Hematopoietic multipotent progenitor cell (in vitro differentiated cells): ENCODE results near the gene SYCE3. TPM values are rescaled to one million over a fixed set of nuclear protein-coding genes. Genes with fewer than 3 reads are reported as not detected.
"Not testable (repeated sequence)": the region's sequence is repeated elsewhere in the genome, so short reads cannot be mapped to it uniquely, and the experiment has no call there.

Source experiments
- DNase-seq, 3 donors: peaks; one replicate each; pipeline ENCODE4 v3.0.0-alpha.2; 2011 to 2015; ENCODE audit warnings: low read depth in 2 of 3, low spot score in 2 of 3
- total RNA-seq: library from RNA; depleted of rRNA; stranded (reverse); fragments of >200 nt; gene quantifications from one replicate; pipeline ENCODE4 v1.2.3, GENCODE V29; 2012

Gene SYCE3, protein sequence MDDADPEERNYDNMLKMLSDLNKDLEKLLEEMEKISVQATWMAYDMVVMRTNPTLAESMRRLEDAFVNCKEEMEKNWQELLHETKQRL
- 0.54 TPM for total RNA-seq

DNA sequence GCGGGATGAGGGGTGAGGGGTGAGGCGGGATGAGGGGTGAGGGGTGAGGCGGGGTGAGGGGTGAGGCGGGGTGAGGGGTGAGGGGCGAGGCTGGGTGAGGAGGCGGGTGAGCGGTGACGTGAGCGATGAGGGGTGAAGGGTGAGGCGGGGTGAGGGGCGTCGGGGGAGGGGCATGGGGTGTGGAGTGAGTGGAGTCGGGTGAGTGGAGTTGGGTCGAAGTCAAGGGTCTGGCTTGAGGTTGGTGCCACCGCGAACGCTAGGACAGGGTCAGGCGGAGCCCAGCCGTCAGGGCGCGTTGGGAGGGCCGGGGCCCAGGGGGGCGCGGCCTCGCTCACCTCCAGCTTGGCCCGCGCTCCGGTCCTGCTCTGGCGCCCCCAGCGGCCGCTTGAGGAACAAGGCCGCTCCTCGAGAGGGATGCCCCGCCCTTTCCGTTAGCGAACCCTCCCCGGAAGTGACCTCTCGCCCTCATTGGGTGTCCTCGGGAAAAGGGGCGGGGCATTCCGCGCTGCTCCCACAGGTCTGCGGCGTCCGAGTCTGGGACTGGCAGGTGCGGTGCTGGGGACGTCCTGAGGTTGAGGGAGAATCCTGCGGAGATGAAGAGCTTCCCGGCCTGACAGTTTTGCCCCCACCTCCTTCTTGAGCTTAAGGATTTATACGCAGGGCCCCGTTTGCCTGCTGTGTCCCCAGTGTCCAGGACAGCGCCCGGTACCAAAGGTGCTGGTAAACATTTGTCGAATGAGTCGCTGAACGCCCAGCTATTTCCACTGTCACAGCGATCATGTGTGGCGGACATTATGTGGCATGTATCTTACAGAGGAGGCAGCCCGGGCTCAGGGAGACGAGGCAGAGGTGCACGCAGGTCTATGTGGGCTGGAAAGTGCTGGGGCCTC, at the start of gene SYCE3:
Gene SYCE3 (minus strand): TSS at position 397 of the 890 bp plus-strand sequence. CDS start 6,514 bp downstream, outside the sequence.
- DNase-seq, result peak; percentile 93 to 98 (median 94)

DNA sequence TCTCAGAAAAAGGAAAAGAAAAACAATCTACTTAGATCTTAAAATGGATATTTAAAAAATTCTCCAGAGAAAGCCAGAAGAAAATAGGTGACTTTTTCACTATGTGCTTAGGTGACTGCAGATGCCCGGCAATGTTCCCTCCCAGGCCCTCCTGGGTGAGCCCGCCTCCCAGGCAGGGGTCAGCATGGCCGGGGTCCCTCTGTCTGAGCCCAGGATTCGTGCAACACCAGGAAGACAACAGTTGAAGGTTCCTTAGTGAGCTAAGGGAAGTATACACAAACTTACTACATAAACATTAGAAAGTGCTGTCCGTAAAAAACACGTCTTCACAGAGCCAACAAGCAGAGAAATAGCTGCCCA, 49.4 kb upstream of the SYCE3 start:
- no peak for DNase-seq

DNA sequence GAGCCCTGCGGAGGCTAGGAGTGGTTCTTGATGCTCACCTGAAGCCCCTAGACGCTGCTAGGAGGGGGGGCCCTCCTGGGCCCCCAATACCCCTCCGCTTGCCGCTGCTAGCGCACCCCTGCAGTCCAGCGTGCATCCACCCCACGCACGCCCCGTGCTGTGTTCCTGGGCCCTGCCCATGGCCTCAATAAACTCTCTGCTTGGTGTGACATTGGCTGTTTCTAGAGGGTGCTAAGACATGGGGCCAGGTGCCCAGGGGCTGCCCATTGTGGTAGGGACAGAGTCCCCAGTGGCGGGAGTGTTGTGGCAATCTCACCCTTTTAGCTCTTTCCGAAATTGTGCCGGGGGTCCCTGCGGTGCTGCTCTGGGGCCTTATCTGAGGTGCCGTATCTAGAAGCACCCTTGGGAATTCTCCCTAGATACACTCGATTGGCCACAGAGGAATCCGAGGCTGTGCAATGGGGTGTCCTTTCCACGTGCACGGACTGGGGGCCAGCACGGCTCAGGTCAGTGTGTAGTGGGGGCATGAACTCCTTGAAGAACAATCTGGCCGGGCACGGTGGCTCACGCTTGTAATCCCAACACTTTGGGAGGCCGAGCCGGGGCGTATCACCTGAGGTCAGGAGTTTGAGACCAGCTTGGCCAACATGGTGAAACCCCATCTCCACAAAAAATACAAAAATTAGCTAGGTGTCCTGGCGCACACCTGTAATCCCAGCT, 48.8 kb upstream of the SYCE3 start:
- DNase-seq, result no peak

DNA sequence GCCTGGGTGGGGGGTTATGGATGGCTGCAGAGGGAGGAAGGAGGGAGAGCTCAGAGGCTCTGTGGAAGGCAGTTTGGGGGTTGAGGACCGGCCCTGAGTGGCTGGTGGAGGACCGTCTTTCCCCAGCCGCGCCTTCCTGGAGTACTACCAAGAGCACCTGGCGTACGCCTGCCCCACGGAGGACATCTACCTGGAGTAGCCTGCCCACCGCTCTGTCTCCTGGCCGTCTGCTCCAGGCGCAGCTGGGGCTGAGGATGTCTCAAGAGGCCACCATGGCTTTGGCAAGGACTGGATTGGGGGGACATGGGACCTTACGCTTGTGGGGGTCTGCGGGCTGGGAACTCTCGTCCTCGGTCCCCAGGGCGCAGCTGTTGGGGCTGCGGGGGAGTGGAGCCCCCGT, 47.9 kb upstream of the SYCE3 start:
- no peak for DNase-seq

DNA sequence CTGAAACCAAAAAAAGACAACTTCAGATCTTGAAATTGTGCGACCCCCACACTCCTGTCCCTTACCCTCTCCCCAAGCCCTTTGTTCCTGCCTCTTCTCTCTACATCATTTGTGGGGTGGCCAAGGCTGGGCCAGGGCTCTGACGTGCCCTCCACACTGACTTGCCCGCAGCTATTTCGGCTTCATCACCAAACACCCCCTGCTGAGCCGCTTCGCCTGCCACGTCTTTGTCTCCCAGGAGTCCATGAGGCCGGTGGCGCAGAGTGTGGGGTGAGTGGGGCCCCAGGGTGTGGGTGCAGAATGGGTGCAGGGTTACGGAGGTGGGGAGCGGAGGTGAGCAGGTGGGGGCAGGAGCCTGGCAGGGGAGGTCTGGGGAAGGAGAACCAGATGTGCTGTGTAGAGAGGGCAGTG, 47.3 kb upstream of the SYCE3 start:
- DNase-seq, result no peak

DNA sequence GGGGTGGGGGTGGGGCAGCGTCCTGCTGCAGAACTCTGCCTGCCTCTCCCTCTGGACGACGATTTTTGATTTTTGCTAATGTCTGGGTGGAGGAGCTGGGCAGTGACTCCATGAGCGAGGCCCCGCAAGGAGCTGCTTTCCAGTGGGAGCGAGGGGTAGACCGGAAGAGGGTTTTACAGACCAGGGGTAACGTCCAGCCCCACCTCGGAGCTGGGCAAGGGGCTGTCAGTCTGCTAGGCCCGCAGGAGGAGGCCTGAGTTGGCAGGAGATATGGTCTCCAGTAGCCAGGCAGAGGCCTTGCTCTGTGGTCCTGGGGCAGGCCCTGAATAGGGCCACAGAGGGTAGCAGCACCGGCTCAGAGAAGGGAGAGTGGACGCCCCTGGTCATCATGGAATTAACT, 46.9 kb upstream of the SYCE3 start:
- no peak for DNase-seq

DNA sequence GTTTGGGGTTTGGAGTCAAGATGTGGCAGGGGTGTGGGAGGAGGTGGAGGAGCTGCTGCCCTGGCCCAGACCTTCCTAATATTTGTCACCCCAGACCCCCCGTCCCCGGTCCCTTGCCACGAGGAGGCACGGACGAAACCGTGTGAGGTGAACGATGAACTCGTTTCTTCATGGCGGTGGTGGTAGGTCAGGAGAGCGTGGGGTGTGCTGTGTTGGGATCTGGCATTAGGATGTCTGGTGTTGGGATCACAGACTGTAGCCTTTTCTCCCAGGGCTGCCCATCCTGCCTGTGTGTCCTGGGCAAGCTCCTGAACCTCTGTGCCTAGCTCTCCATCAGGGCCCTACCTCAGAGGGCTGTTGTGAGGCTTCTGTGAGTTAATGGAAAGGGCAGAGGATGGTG, 46.3 kb upstream of the SYCE3 start:
- no peak for DNase-seq

DNA sequence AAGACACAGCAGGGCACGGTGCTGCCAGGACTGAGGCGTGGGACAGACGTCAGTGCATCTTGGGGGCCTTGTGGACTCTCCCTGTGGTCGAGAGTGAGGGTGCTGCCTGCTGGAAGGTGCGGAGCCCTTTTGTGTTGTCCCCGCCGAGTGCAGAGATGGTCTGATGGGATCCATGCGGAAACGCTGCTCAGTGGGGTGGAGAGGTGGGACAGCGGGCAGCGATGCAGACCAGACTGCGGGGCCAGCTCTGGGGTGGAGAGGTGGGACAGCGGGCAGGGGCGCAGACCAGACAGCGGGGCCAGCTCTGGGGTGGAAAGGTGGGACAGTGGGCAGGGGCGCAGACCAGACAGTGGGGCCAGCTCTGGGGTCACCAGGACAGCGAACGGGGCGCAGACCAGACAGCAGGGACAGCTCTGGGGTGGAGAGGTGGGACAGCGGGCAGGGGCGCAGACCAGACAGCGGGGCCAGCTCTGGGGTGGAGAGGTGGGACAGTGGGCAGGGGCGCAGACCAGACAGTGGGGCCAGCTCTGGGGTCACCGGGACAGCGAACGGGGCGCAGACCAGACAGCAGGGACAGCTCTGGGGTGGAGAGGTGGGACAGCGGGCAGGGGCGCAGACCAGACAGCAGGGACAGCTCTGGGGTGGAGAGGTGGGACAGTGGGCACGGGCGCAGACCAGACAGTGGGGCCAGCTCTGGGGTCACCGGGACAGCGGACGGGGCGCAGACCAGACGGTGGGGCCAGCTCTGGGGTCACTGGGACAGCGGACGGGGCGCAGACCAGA, 45.5 kb upstream of the SYCE3 start:
- not testable (repeated sequence) for DNase-seq

DNA sequence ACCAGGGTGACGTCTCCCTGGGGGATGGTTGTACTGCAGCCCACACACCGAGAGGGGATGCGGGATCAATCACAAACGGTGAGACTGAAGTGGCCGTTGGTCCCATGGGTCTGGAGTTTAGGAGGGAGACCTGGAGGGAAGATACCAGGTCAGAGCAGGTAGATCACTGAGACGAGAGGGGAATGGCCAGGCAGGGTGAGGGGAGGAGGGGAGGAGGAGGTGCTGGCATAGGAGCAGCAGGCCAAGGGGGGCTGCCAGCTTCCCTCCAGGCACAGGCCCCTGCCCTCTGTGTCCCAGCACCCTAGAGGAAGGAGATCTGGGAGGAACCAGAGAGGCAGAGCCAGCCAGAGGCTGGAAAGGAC, 44.9 kb upstream of the SYCE3 start:
- no peak for DNase-seq

DNA sequence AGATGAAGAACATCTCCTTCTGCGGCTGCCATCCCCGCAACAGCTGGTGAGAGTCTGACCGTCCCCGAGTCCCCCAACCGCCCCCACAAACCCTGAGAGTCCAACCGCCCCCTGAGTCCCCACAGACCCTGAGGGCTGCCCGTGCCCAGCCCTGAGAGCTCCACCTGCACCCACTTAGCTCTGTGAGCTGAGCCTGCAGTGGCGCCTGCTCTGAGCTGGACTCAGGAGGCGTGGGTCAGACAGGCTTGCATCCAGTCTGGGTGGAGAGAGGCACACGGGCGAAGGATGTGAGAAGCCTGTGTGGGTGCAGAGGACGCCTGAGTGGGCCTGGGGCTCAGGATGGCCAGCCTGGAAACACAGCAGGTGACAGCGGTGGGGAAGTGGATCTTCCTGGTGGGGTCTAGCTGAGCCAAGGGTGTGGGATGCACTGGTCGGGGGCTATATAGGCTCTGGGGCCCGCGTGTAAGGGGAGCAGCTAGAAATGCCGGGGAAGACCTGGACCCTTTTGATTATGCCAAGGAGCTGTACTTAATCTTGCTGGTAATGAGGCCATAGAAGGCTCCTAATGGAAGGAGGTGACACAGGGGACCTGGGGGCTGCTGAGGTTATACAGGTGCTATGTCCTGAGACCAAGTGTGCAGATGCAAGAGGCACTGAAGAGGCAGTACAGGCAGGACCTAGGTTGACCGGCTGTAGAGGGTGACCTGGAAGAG, 44.4 kb upstream of the SYCE3 start:
- DNase-seq, result no peak

DNA sequence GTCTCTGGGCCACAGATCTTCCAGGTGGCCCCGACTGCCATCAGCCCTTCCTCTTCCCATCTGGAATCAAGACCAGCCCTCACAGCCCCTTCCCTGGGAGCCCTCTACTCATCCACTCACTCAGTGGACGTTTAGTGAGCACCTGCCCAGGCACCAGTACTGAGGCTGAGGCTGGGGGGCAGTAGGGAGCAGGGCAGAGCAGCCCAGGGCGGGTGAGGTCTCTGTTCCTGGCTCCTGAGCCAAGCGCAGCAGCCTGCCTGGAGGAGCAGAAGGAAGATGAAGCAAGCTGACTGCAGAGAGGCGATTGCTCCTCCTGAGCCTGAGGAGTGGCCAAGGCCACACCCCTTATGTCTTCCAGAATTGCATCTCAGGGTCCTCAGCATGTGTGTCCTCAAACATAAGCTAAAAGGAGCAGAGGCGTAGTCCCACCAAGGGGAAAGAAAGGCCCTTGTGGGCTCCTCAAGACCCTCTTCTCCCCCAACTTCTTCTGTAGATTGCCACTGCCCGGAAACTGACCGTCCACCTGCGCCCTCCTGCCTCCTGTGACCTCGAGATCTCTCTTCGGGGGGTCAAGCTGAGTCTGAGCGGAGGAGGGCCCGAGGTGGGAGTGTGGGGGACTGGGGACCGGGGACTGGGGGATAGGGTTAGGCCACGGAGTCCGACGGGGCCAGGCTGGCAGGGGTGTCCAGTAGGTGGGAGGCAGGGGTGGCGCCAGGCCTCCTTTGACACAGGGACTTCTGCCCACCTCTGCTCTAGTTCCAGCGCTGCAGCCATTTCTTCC, 43.6 kb upstream of the SYCE3 start:
- no peak for DNase-seq

DNA sequence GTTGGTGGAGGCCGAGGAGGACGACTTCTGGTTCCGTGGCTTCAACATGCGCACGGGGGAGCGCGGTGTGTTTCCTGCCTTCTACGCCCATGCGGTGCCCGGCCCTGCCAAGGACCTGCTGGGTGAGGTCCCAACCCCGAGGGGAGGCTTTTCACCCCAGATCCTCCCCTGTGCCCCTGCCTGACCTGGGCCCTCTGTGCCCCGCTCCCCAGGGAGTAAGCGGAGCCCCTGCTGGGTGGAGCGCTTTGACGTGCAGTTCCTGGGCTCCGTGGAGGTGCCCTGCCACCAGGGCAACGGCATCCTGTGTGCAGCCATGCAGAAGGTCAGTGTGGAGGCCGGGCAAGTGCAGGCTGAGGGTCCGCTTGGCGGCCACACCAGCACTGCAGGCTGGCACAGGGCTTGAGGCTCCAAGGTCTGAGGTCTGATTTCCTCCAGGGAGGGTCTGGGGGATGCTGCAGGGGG, 42.9 kb upstream of the SYCE3 start:
- no peak for DNase-seq

DNA sequence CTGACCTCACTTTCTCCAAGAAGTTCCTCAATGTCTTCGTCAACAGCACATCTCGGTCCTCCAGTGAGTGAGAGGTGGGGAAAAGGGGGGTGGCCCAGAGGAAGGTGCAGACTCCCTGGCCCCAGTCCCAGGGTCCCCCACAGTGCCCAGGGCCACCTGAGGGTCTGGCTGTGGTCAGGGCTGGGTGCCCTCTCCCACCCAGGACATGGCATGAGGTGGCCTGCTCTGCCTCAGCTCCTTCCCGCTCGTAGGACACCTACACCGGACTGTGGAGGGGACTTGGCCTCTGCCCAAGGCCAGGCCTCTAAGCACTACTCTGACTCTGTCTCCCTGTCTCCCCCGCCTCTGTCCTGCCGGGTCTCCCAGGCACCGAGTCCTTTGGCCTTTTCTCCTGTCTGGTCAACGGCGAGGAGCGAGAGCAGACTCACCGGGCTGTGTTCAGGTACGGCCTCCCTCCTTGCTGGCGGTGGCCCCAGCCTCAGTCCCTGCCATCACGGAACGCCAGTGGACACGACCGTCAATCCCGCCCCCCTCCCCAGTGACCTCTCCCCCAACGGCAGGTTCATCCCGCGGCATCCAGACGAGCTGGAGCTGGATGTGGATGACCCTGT, 42.4 kb upstream of the SYCE3 start:
- DNase-seq, result no peak

DNA sequence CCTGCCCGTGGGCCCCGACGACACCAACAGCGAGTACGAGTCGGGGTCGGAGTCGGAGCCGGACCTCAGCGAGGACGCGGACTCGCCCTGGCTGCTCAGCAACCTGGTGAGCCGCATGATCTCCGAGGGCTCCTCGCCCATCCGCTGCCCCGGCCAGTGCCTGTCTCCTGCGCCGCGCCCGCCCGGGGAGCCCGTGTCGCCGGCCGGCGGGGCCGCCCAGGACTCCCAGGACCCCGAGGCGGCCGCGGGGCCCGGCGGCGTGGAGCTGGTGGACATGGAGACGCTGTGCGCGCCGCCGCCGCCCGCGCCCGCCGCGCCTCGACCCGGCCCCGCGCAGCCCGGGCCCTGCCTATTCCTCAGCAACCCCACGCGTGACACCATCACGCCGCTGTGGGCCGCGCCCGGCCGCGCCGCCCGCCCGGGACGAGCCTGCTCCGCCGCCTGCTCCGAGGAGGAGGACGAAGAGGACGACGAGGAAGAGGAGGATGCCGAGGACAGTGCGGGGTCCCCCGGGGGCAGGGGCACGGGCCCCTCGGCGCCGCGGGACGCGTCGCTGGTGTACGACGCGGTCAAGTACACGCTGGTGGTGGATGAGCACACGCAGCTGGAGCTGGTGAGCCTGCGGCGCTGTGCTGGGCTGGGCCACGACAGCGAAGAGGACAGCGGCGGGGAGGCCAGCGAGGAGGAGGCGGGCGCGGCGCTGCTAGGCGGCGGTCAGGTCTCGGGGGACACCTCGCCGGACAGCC, 41.7 kb upstream of the SYCE3 start:
- no peak for DNase-seq

DNA sequence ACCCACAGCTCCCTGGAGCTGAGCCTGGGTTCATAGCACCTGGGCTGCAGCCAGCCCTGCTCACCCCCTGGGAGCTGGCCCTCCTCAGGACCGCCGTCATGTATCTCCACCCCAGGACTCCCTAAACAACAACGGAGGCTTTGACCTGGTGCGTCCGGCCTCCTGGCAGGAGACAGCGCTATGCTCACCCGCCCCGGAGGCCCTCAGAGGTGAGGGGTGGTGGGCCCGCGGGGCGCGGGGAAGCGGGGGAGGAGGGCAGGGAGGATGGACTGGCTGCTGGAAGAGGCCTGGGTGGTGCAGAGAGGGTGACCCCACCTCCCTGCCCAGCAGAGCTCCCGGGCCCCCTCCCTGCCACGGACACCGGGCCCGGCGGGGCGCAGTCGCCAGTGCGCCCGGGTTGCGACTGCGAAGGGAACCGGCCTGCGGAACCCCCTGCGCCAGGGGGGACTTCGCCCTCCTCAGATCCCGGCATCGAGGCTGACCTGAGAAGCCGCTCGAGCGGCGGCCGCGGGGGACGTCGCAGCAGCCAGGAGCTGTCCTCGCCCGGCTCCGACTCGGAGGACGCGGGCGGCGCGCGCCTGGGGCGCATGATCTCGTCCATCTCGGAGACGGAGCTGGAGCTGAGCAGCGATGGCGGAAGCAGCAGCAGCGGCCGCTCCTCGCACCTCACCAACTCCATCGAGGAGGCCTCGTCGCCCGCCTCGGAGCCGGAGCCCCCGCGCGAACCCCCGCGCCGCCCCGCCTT, 41.0 kb upstream of the SYCE3 start:
- no peak for DNase-seq

DNA sequence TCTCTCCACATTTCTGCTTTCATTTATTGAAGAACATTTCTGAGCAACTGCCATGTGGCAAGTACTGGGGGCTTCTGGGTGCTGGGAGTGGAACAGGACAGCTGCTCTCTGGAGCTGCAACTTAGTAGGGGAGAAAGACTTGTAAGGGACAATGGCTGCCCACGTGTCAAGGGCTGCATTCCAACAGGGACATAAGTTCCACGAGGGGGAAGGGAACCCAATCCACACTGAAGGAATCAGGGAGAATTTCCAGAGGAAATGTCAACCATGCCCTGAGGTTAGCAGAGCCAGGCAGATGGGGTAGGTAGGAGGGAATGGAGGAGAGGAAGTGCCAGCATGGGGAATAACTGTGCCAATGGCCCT, 39.6 kb upstream of the SYCE3 start:
- DNase-seq, result no peak

DNA sequence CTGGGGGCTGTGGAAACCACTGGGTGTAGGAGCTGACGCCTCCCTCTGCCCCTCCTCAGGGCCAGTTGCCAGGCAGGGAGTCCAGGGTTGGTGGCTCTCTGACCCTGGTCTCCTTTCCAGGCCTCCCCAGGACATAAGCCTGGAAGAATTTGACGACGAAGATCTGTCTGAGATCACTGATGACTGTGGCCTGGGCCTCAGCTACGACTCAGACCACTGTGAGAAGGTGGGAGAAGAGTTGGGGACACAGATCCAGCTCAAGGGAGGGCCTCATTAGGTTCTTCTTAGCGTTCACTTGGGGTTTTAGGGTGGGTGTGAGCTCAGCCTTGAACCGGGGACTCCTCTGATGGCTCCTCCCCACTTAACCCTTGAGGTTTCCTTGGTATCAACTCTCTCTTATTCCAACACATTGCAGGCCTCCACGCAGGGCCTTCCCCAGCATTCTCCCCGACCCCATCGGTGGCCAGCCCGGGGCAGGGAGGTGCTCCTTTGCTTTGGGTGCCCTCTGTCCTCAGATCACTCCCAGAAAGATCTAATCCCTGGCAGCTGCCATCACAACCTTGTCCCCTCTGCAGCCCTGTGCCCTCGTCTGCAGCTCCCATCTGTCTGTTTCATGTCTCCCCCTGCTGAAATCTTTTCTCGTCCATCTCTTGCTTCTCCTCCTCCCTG, 39.1 kb upstream of the SYCE3 start:
- no peak for DNase-seq
